Mesothelial cell of epicardium (in vitro differentiated cells): ENCODE data around the gene PIM3. TPM values are rescaled to one million over a fixed set of nuclear protein-coding genes. Genes with fewer than 3 reads are reported as not detected.
A peak's percentile ranks its signal among the peaks of the same experiment; 100 is the strongest.
"Not testable (repeated sequence)": the region's sequence is repeated elsewhere in the genome, so short reads cannot be mapped to it uniquely, and the experiment has no call there.

Source experiments
- DNase-seq, 2 experiments: peaks; one replicate each; pipeline ENCODE4 v3.0.0; 2021; ENCODE audit warnings: low spot score in 2 of 2; ENCODE audit not compliant: unreplicated experiment in 2 of 2
- H3K27ac Mint-ChIP-seq: 2 replicates; pipeline ENCODE4 v1.8.0; 2021; ENCODE audit warnings: mixed read lengths
- H3K27me3 Mint-ChIP-seq: 2 replicates; pipeline ENCODE4 v1.8.0; 2021; ENCODE audit warnings: low read depth, mixed read lengths
- H3K36me3 Mint-ChIP-seq: 2 replicates; pipeline ENCODE4 v1.8.0; 2021; ENCODE audit warnings: mixed read lengths
- H3K4me1 Mint-ChIP-seq: 2 replicates; pipeline ENCODE4 v1.8.0; 2021; ENCODE audit warnings: mixed read lengths
- H3K4me3 Mint-ChIP-seq: 2 replicates; pipeline ENCODE4 v1.8.0; 2021; ENCODE audit warnings: mild to moderate bottlenecking, moderate library complexity, mixed read lengths
- H3K9me3 Mint-ChIP-seq: 2 replicates; pipeline ENCODE4 v1.8.0; 2021; ENCODE audit warnings: mixed read lengths
- total RNA-seq: library from RNA; stranded (reverse); gene quantifications from 3 replicates; pipeline ENCODE4 v1.2.1, GENCODE V29; 2021
- TF ChIP-seq, protein P1 (sequence below): fragments of 200-600 bp; sonication (generic); IDR thresholded peaks from one replicate; pipeline ENCODE4 v1.5.0; 2021; ENCODE audit warnings: antibody characterized with exemption; ENCODE audit not compliant: unreplicated experiment

Gene PIM3
- total RNA-seq, 1 donor from 2014 or later: 59.8 TPM

DNA sequence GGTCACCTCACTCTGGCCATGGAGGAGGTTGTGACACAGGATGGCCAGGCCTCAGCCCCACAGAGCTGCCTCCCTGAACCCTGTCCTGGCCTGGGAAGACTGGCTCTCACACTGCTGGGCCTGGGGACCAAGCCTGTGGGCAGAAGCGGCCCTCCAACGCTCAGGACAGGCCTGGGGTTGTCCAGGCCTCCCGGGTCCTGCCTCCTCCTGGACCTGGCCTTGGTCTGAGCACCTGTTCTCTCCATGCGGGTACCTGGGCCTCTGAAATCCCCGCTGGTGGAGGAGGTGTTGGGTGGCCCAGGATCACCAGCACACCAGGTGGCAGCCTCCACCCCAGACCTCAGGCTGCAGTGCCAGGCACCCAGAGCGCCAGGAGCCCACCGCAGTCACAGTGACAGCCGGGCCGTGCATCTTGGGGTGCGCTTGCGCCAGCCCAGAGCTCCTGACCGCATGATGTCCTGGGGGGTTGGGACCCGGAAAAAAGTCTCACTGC is 16.1 kb upstream of the PIM3 start:
- Mint-ChIP-seq H3K27me3 (no peaks in the 10 kb centered on the region), H3K4me3 (no peak overlapping the region), H3K4me1 (peaks cover 29% of the 10 kb centered on the region), H3K36me3 (no peaks in the 10 kb centered on the region), H3K9me3 (no peaks in the 10 kb centered on the region), H3K27ac (no peak overlapping the region)
- no peak for DNase-seq
- TF ChIP-seq, protein P1, sequence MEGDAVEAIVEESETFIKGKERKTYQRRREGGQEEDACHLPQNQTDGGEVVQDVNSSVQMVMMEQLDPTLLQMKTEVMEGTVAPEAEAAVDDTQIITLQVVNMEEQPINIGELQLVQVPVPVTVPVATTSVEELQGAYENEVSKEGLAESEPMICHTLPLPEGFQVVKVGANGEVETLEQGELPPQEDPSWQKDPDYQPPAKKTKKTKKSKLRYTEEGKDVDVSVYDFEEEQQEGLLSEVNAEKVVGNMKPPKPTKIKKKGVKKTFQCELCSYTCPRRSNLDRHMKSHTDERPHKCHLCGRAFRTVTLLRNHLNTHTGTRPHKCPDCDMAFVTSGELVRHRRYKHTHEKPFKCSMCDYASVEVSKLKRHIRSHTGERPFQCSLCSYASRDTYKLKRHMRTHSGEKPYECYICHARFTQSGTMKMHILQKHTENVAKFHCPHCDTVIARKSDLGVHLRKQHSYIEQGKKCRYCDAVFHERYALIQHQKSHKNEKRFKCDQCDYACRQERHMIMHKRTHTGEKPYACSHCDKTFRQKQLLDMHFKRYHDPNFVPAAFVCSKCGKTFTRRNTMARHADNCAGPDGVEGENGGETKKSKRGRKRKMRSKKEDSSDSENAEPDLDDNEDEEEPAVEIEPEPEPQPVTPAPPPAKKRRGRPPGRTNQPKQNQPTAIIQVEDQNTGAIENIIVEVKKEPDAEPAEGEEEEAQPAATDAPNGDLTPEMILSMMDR: no peak

DNA sequence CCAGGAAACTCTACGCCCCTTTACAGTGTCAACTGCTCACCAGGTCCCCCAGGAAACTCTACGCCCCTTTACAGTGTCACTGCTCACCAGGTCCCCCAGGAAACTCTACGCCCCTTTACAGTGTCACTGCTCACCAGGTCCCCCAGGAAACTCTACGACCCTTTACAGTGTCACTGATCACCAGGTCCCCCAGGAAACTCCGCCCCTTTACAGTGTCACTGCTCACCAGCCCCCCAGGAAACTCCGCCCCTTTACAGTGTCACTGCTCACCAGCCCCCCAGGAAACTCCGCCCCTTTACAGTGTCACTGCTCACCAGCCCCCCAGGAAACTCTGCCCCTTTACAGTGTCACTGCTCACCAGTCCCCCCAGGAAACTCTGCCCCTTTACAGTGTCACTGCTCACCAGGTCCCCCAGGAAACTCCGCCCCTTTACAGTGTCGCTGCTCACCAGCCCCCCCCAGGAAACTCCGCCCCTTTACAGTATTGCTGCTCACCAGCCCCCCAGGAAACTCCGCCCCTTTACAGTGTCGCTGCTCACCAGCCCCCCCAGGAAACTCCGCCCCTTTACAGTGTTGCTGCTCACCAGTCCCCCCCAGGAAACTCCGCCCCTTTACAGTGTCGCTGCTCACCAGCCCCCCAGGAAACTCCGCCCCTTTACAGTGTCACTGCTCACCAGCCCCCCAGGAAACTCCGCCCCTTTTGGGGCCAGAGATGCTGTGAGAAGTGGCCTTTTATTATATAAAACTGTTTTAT is 15.4 kb upstream of the PIM3 start:
- H3K27ac Mint-ChIP-seq: peak overlapping the region; percentile 85
- DNase-seq, H3K4me3 Mint-ChIP-seq, H3K27me3 Mint-ChIP-seq, H3K9me3 Mint-ChIP-seq, H3K36me3 Mint-ChIP-seq: not testable (repeated sequence)
- peaks cover 32% of the 10 kb centered on the region for H3K4me1 Mint-ChIP-seq

GRCh38 chr22:49946612-49947295 is 13.8 kb upstream of the PIM3 start:
- TF ChIP-seq, protein P1: no peak
- Mint-ChIP-seq H3K27ac (peak overlapping the region; percentile 80), H3K4me3 (no peak overlapping the region), H3K9me3 (no peaks in the 10 kb centered on the region), H3K36me3 (no peaks in the 10 kb centered on the region), H3K27me3 (no peaks in the 10 kb centered on the region), H3K4me1 (peaks cover 29% of the 10 kb centered on the region)
- DNase-seq: no peak

DNA sequence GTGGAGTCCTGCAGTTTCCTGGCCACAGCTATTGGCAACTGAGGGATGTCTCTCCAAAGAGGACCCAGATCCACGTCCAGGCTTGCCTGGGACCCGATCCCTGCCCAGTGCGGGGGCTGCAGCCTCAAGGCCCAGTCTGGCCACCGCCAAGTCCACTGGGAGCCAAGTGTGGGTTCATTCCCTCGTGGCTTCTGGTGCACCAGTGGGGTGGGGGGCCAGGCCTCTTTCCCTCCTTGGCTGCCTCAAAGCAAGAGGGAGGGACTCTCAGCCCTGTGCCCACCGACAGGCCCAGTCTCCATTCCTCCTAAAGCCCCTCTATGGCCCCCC is 13.3 kb upstream of the PIM3 start:
- Mint-ChIP-seq H3K4me3 (no peak overlapping the region), H3K36me3 (no peaks in the 10 kb centered on the region)
- DNase-seq: no peak

GRCh38 chr22:49948116-49948957 is 12.2 kb upstream of the PIM3 start:
- H3K27ac Mint-ChIP-seq: peak overlapping the region; percentile 83
- H3K27me3 Mint-ChIP-seq: no peaks in the 10 kb centered on the region
- H3K9me3 Mint-ChIP-seq: no peaks in the 10 kb centered on the region
- TF ChIP-seq, protein P1: no peak
- H3K4me3 Mint-ChIP-seq: no peak overlapping the region
- no peak for DNase-seq
- peaks cover 39% of the 10 kb centered on the region for H3K4me1 Mint-ChIP-seq
- H3K36me3 Mint-ChIP-seq: no peaks in the 10 kb centered on the region

More for the DNA sequence above, 13.3 kb upstream of the PIM3 start:
- H3K27ac Mint-ChIP-seq: peak overlapping the region; percentile 80
- H3K27me3 Mint-ChIP-seq: no peaks in the 10 kb centered on the region
- TF ChIP-seq, protein P1: no peak
- peaks cover 34% of the 10 kb centered on the region for H3K4me1 Mint-ChIP-seq
- no peaks in the 10 kb centered on the region for H3K9me3 Mint-ChIP-seq
